HCT116 (cell line): ENCODE data around the gene RREB1. TPM values are rescaled to one million over a fixed set of nuclear protein-coding genes. Genes with fewer than 3 reads are reported as not detected.

Experiments used
- ATAC-seq: fragments of 200-7000 bp; cut with Tn5 transposase; 2 replicates; pipeline ENCODE4 v1.9.1; 2020; ENCODE audit warnings: mild to moderate bottlenecking, moderate library complexity
- BruUV-seq: library from RNA; stranded (reverse); fragments of 400-500 nt; replicated peaks from 2 replicates; lab custom pipeline; 2021; lab: Mats Ljungman, UMichigan
- CTCF ChIA-PET: fragments of 300-600 bp; sonication (Branson Sonifier 250); formaldehyde crosslinking; loops from one replicate; lab custom pipeline; 2021; ENCODE audit warnings: antibody characterized with exemption; lab: Charles Lee
- POLR2A ChIA-PET: fragments of 300-600, 350-600 bp; sonication (Branson Sonifier 250); formaldehyde crosslinking; loops from one replicate; lab custom pipeline; 2021; ENCODE audit warnings: antibody characterized with exemption; lab: Charles Lee
- RAD21 ChIA-PET, 2 experiments: fragments of 300-600 bp; sonication (Branson Sonifier 250); formaldehyde crosslinking; loops; one replicate each; lab custom pipeline; 2023; ENCODE audit warnings: low total read pairs in 2 of 2; ENCODE audit not compliant: uncharacterized antibody in 2 of 2, unreplicated experiment in 2 of 2, low non-redundant PET in 1 of 2; lab: Charles Lee
- DNase-seq: peaks from one replicate; pipeline ENCODE4 v3.0.0-alpha.2; 2010; ENCODE audit warnings: low read depth, low spot score
- H2AFZ ChIP-seq: fragments of 200-600 bp; shearing (Covaris generic), sonication (generic); 2 replicates; pipeline ENCODE4 v1.6.1; 2017; ENCODE audit warnings: low read depth, mixed run types, mixed read lengths, antibody characterized with exemption, low read length; ENCODE audit not compliant: poor library complexity, severe bottlenecking
- H3K27ac ChIP-seq: 2 replicates; pipeline ENCODE4 v1.5.1; 2012; ENCODE audit warnings: low read depth, low read length
- H3K27me3 ChIP-seq: fragments of 200-600 bp; sonication (generic); 2 replicates; pipeline ENCODE4 v1.6.1; 2016; ENCODE audit warnings: mixed run types, low read length, mixed read lengths; ENCODE audit not compliant: insufficient read depth
- H3K36me3 ChIP-seq, 2 experiments: fragments of 200-500 bp in 1 of 2; fragments of 200-600 bp in 1 of 2; sonication (Bioruptor generic) in 1 of 2; sonication (generic) in 1 of 2; 2 replicates each; pipeline versions ENCODE4 v1.5.1 to v1.6.1; 2014 to 2016; ENCODE audit warnings: low read length in 2 of 2, inconsistent platforms in 1 of 2, mixed read lengths in 1 of 2, mixed run types in 1 of 2; ENCODE audit not compliant: insufficient read depth in 2 of 2, control insufficient read depth in 1 of 2
- H3K4me1 ChIP-seq, 2 experiments: fragments of 200-600 bp in 1 of 2; sonication (generic) in 1 of 2; 2 replicates each; pipeline versions ENCODE4 v1.5.1 to v1.6.1; 2012 to 2017; ENCODE audit warnings: low read length in 2 of 2, inconsistent platforms in 1 of 2, mild to moderate bottlenecking in 1 of 2, mixed read lengths in 1 of 2, mixed run types in 1 of 2, moderate library complexity in 1 of 2; ENCODE audit not compliant: insufficient read depth in 2 of 2, control insufficient read depth in 1 of 2
- H3K4me2 ChIP-seq: fragments of 200-600 bp; sonication (generic); 2 replicates; pipeline ENCODE4 v1.6.1; 2017; ENCODE audit warnings: mixed run types, low read length, mixed read lengths
- H3K4me3 ChIP-seq, 2 experiments: fragments of 200-600 bp in 1 of 2; sonication (generic) in 1 of 2; replicated peaks in 1 of 2; 2 replicates each; pipeline ENCODE4 v1.5.1; 2011 to 2016; ENCODE audit warnings: low read length in 2 of 2, control low read depth in 1 of 2, low read depth in 1 of 2, mild to moderate bottlenecking in 1 of 2, mixed read lengths in 1 of 2, mixed run types in 1 of 2
- H3K79me2 ChIP-seq: fragments of 200-600 bp; sonication (generic); 2 replicates; pipeline ENCODE4 v1.6.1; 2017; ENCODE audit warnings: mild to moderate bottlenecking, mixed run types, low read length, moderate library complexity, mixed read lengths; ENCODE audit not compliant: insufficient read depth
- H3K9ac ChIP-seq: fragments of 200-600 bp; sonication (generic); 2 replicates; pipeline ENCODE4 v1.6.1; 2016; ENCODE audit warnings: low read length, mixed read lengths
- H3K9me2 ChIP-seq: fragments of 200-600 bp; sonication (generic), shearing (Covaris generic); 2 replicates; pipeline ENCODE4 v1.6.1; 2017; ENCODE audit warnings: mixed run types, mild to moderate bottlenecking, moderate library complexity; ENCODE audit not compliant: insufficient read depth
- H3K9me3 ChIP-seq, 2 experiments: fragments of 200-500 bp in 1 of 2; fragments of 200-600 bp in 1 of 2; sonication (Bioruptor generic) in 1 of 2; sonication (generic) in 1 of 2; 2 replicates each; pipeline ENCODE4 v1.6.1; 2014 to 2017; ENCODE audit warnings: low read length in 2 of 2, mixed read lengths in 2 of 2, inconsistent platforms in 1 of 2, low read depth in 1 of 2, mild to moderate bottlenecking in 1 of 2, mixed run types in 1 of 2, moderate library complexity in 1 of 2; ENCODE audit not compliant: control insufficient read depth in 1 of 2, insufficient read depth in 1 of 2
- H4K20me1 ChIP-seq: fragments of 200-600 bp; sonication (generic), shearing (Covaris generic); 2 replicates; pipeline ENCODE4 v1.6.1; 2017; ENCODE audit warnings: mixed run types, mild to moderate bottlenecking, moderate library complexity; ENCODE audit not compliant: insufficient read depth
- POLR2AphosphoS5 ChIP-seq: IDR thresholded peaks from 2 replicates; pipeline ENCODE4 v1.6.1; 2011; ENCODE audit warnings: mild to moderate bottlenecking, low read depth, low read length, moderate library complexity
- REST ChIP-seq: IDR thresholded peaks from 2 replicates; pipeline ENCODE4 v1.6.1; 2012; ENCODE audit warnings: low read depth
- intact Hi-C: fragments of 100-400 bp; cut with micrococcal nuclease; formaldehyde crosslinking; loops from 2 replicates; pipeline ENCODE4 v1.10.0; 2022
- total RNA-seq: library from RNA; stranded (reverse); gene quantifications from one replicate; pipeline ENCODE4 v1.2.1, GENCODE V29; 2021; ENCODE audit not compliant: unreplicated experiment
- TF ChIP-seq, protein P1 (sequence below): IDR thresholded peaks from 2 replicates; pipeline ENCODE4 v1.6.1; 2012

RREB1 gene
- total RNA-seq, 1 experiment from 2014 or later: 47.9 TPM

DNA sequence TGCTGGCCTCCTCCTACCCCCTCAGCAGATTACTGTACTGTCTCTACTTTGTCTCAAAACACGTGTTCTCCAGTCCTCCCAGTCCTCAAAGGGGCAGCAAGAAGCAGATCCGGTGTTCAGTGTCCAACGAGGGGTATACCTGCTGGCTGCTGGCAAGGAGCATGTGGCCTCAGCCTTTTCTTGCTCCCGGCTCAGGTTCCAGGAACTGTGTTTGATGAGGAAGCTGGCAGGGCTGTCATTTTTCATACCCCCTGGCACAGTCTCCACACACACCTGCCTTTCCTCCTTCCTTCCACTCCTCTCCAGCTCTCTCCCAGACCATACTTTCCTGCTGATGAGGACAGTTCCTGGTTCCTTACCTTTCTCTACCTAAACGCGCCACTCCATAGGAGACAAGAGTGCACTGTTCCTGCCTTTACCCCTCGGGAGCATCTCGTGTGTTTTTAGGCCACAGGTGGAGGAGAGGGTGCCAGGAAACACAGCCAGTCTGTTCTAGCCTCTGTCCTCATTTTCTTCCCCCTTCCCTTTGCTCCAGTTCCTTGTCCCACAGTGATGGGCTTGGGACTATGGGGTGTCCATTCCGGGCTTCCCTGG lies 128.0 kb downstream of the RREB1 start:
- CTCF ChIA-PET: interaction anchor here (1.2 to 2.3 kb wide), 2 partner anchors 447 to 539 kb away, joined by 3 to 6 read pairs; no protein-coding TSS in a partner anchor
- intact Hi-C loops: loop anchor here (5.0 to 10.0 kb wide), 4 partner anchors 131 to 549 kb away; partner anchors contain the start of gene RREB1
- POLR2A ChIA-PET: interaction anchor here (0.5 to 0.6 kb wide), 2 partner anchors 178 to 514 kb away, joined by 3 read pairs; no protein-coding TSS in a partner anchor
- Histone ChIP-seq H3K4me2 (peak overlapping the region; percentile 66), H2AFZ (no peak overlapping the region), H3K27me3 (no peaks in the 10 kb centered on the region), H3K27ac (peak overlapping the region; percentile 55), H3K4me3 (peak overlapping the region in 1 of 2 experiments; percentile 29; a peak in 2 of 4 replicates), H3K79me2 (peaks cover 12% of the 10 kb centered on the region), H3K4me1 (peaks cover 38 to 53% of the 10 kb centered on the region in 2 experiments), H3K9me3 (no peaks in the 10 kb centered on the region), H3K9me2 (no peaks in the 10 kb centered on the region), H3K36me3 (peaks cover 7 to 10% of the 10 kb centered on the region in 2 experiments; a peak in 3 of 4 replicates), H4K20me1 (no peaks in the 10 kb centered on the region), H3K9ac (peak overlapping the region; percentile 47)
- no peak for DNase-seq
- no TSS peak for BruUV-seq
- peak; percentile 35 for ATAC-seq
- TF ChIP-seq REST: no peak
- TF ChIP-seq, protein P1, sequence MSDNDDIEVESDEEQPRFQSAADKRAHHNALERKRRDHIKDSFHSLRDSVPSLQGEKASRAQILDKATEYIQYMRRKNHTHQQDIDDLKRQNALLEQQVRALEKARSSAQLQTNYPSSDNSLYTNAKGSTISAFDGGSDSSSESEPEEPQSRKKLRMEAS: peak; percentile 38; the same call in 1 of the 2 replicates
- peak; percentile 35; the same call in 1 of the 2 replicates for TF ChIP-seq POLR2AphosphoS5
- RAD21 ChIA-PET: no interaction called here
